Lower leg skin (tissue), 3 donors: Measurements from ENCODE around the gene TCHP.

Experiments
- CTCF ChIP-seq, 3 donors: fragments of 450-650 bp; IDR thresholded peaks; one replicate each; pipeline ENCODE4 v1.5.1; 2016; ENCODE audit warnings: antibody characterized with exemption in 3 of 3, mild to moderate bottlenecking in 3 of 3, moderate library complexity in 2 of 3
- POLR2A ChIP-seq, 2 donors: fragments of 450-650 bp; IDR thresholded peaks; one replicate each; pipeline ENCODE4 v1.6.1; 2016 to 2017; ENCODE audit warnings: antibody characterized with exemption in 2 of 2, mild to moderate bottlenecking in 1 of 2, moderate library complexity in 1 of 2

- no peak for TF ChIP-seq CTCF (IDR thresholded peaks at IDR 0.05)
- TF ChIP-seq POLR2A (IDR thresholded peaks at IDR 0.05): no peak
These were observed 25.9 kb downstream of the TCHP start for GRCh38 chr12:109926016-109926415.
